Upper lobe of left lung (tissue), 6 donors: ENCODE measurements around the gene MEGF11. TPM values are rescaled to one million over a fixed set of nuclear protein-coding genes. Genes with fewer than 3 reads are reported as not detected.

Source experiments
- ATAC-seq, 2 donors: fragments of 200-7000 bp; cut with Tn5 transposase; one replicate each; pipeline ENCODE4 v1.9.1; 2022; ENCODE audit warnings: mild to moderate bottlenecking in 2 of 2, moderate library complexity in 2 of 2; ENCODE audit not compliant: low FRiP score in 2 of 2
- DNase-seq, 2 donors: peaks; one replicate each; pipeline ENCODE4 v3.0.0-alpha.2; 2019 to 2020
- H3K27ac ChIP-seq, 4 donors: fragments of 200-600 bp; sonication (generic); one replicate each; pipeline ENCODE4 v1.5.1; 2016 to 2019
- H3K27me3 ChIP-seq, 4 donors: fragments of 200-600 bp; sonication (generic); one replicate each; pipeline ENCODE4 v1.5.1; 2017 to 2019
- H3K36me3 ChIP-seq, 4 donors: fragments of 200-600 bp; sonication (generic); one replicate each; pipeline ENCODE4 v1.5.1; 2016 to 2019
- H3K4me1 ChIP-seq, 4 donors: fragments of 200-600 bp; sonication (generic); one replicate each; pipeline ENCODE4 v1.5.1; 2018 to 2019
- H3K4me3 ChIP-seq, 4 donors: fragments of 200-600 bp; sonication (generic); one replicate each; pipeline ENCODE4 v1.5.1; 2017 to 2019; ENCODE audit warnings: mild to moderate bottlenecking in 2 of 4, moderate library complexity in 1 of 4
- H3K9me3 ChIP-seq, 4 donors: fragments of 200-600 bp; sonication (generic); one replicate each; pipeline ENCODE4 v1.5.1; 2018 to 2019
- EP300 ChIP-seq, 4 donors: sonication (generic); formaldehyde crosslinking; IDR thresholded peaks; one replicate each; pipeline ENCODE4 v1.5.1; 2017; ENCODE audit warnings: antibody characterized with exemption in 4 of 4, control low read depth in 2 of 4
- POLR2A ChIP-seq, 4 donors: fragments of 450-650 bp; IDR thresholded peaks; one replicate each; pipeline ENCODE4 v1.5.1; 2016 to 2017; ENCODE audit warnings: antibody characterized with exemption in 4 of 4, mild to moderate bottlenecking in 2 of 4
- POLR2AphosphoS5 ChIP-seq, 2 donors: sonication (generic); formaldehyde crosslinking; IDR thresholded peaks; one replicate each; pipeline ENCODE4 v1.5.1; 2017; ENCODE audit warnings: antibody characterized with exemption in 2 of 2
- WGBS, 2 donors: methylation state at CpG; one replicate each; pipeline ENCODE4 v1.1.5; 2017 to 2018; 5-methylcytosine and 5-hydroxymethylcytosine counted together
- total RNA-seq, 6 donors: library from RNA; depleted of rRNA in 4 of 6; stranded (reverse); fragments of >200 nt in 4 of 6; gene quantifications; one replicate each; pipeline versions ENCODE4 v1.1.0 to v1.2.1, GENCODE V29; 2016 to 2021
- TF ChIP-seq, protein P1 (sequence below), 6 experiments: fragments of 450-650 bp in 4 of 6; fragments of 200-600 bp in 2 of 6; sonication (generic) in 2 of 6; IDR thresholded peaks; one replicate each; pipeline ENCODE4 v1.5.1; 2016 to 2019; ENCODE audit warnings: antibody characterized with exemption in 6 of 6
- donor health status: DM: no; HTN: no; CAD: no; lungs with moderate emphysema.
- donor health status: DM: no; HTN: yes; CAD: no; lungs with severe emphysema.

The MEGF11 gene
- total RNA-seq, 6 donors from 2014 or later = 1.5 to 4.0 (median 3.5) TPM; not detected in 3

- Histone ChIP-seq H3K27ac (peak overlapping the region in 3 of 4 donors; percentile 88 to 94 (median 89)), H3K27me3 (no peaks in the 10 kb centered on the region), H3K4me3 (peak overlapping the region in 2 of 4 donors; percentile 86 to 87), H3K9me3 (no peaks in the 10 kb centered on the region), H3K36me3 (no peaks in the 10 kb centered on the region), H3K4me1 (peaks cover 18 to 29% (median 19%) of the 10 kb centered on the region in 4 donors)
- no peak for DNase-seq
- no peak for ATAC-seq
- TF ChIP-seq, protein P1, sequence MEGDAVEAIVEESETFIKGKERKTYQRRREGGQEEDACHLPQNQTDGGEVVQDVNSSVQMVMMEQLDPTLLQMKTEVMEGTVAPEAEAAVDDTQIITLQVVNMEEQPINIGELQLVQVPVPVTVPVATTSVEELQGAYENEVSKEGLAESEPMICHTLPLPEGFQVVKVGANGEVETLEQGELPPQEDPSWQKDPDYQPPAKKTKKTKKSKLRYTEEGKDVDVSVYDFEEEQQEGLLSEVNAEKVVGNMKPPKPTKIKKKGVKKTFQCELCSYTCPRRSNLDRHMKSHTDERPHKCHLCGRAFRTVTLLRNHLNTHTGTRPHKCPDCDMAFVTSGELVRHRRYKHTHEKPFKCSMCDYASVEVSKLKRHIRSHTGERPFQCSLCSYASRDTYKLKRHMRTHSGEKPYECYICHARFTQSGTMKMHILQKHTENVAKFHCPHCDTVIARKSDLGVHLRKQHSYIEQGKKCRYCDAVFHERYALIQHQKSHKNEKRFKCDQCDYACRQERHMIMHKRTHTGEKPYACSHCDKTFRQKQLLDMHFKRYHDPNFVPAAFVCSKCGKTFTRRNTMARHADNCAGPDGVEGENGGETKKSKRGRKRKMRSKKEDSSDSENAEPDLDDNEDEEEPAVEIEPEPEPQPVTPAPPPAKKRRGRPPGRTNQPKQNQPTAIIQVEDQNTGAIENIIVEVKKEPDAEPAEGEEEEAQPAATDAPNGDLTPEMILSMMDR (IDR thresholded peaks at IDR 0.05) = no peak
- TF ChIP-seq POLR2AphosphoS5 (IDR thresholded peaks at IDR 0.05) (no peak), POLR2A (IDR thresholded peaks at IDR 0.05) (no peak), EP300 (IDR thresholded peaks at IDR 0.05) (no peak)
- 52% methylated on average over 3 of the region's 3 CpGs for WGBS, 2 donors
Observed at GRCh38 chr15:66294932-66295235, 41.3 kb upstream of the MEGF11 start.

GRCh38 chr15:66294157-66294931 is 40.8 kb upstream of the MEGF11 start:
- Histone ChIP-seq H3K27me3 (no peaks in the 10 kb centered on the region), H3K9me3 (no peaks in the 10 kb centered on the region), H3K4me1 (peaks cover 18 to 29% (median 19%) of the 10 kb centered on the region in 4 donors), H3K36me3 (no peaks in the 10 kb centered on the region), H3K4me3 (peak overlapping the region; percentile 58 to 87 (median 77)), H3K27ac (peak overlapping the region; percentile 88 to 94 (median 90))
- TF ChIP-seq EP300 (IDR thresholded peaks at IDR 0.05) (no peak), POLR2AphosphoS5 (IDR thresholded peaks at IDR 0.05) (no peak), POLR2A (IDR thresholded peaks at IDR 0.05) (no peak)
- TF ChIP-seq, protein P1 (IDR thresholded peaks at IDR 0.05) = no peak
- 9 to 10% methylated on average over 12 to 16 of the region's 16 CpGs for WGBS, 2 donors
- DNase-seq (no peak), ATAC-seq (peak; percentile 54 to 76)

- H3K4me3 ChIP-seq = peak within 1 kb of the TSS; percentile 58 to 87 (median 77)
- no peaks in the 10 kb centered on the region for H3K36me3 ChIP-seq
- peaks cover 18 to 29% (median 20%) of the 10 kb centered on the region in 4 donors for H3K4me1 ChIP-seq
- no peaks in the 10 kb centered on the region for H3K27me3 ChIP-seq
- ATAC-seq = peak; percentile 82 to 94
- TF ChIP-seq, protein P1 (IDR thresholded peaks at IDR 0.05) = no peak
- TF ChIP-seq EP300 (IDR thresholded peaks at IDR 0.05) (no peak), POLR2A (IDR thresholded peaks at IDR 0.05) (peak in 1 of 4 donors; percentile 71), POLR2AphosphoS5 (IDR thresholded peaks at IDR 0.05) (no peak)
- no peaks in the 10 kb centered on the region for H3K9me3 ChIP-seq
- DNase-seq = peak; percentile 53 to 94
- peak within 1 kb of the TSS; percentile 88 to 94 (median 90) for H3K27ac ChIP-seq
- WGBS, 2 donors = 0% methylated on average over 8 to 9 of the region's 92 CpGs
Observed at GRCh38 chr15:66293419-66294156, 40.0 kb upstream of the MEGF11 start, which contains the start of gene DIS3L. TSS of gene DIS3L (plus strand) at chr15:66293568. CDS start at chr15:66293597, 29 bp downstream.

- ATAC-seq = peak in 1 of 2 donors; percentile 38
- Histone ChIP-seq H3K27me3 (no peaks in the 10 kb centered on the region), H3K36me3 (no peaks in the 10 kb centered on the region), H3K4me3 (peak overlapping the region; percentile 58 to 87 (median 77)), H3K9me3 (no peaks in the 10 kb centered on the region), H3K4me1 (peaks cover 18 to 29% (median 20%) of the 10 kb centered on the region in 4 donors), H3K27ac (peak overlapping the region; percentile 88 to 94 (median 90))
- TF ChIP-seq POLR2AphosphoS5 (IDR thresholded peaks at IDR 0.05) (no peak), EP300 (IDR thresholded peaks at IDR 0.05) (no peak), POLR2A (IDR thresholded peaks at IDR 0.05) (peak in 1 of 4 donors; percentile 40)
- TF ChIP-seq, protein P1 (IDR thresholded peaks at IDR 0.05) = no peak
- DNase-seq = peak in 1 of 2 donors; percentile 51
- WGBS, 2 donors = 17 to 19% methylated on average over 21 to 22 of the region's 22 CpGs
Observed at GRCh38 chr15:66292571-66293418, 39.2 kb upstream of the MEGF11 start.
